ENCODE data around the gene AGAP5. TPM values are rescaled to one million over a fixed set of nuclear protein-coding genes. Genes with fewer than 3 reads are reported as not detected.
A peak's percentile ranks its signal among the peaks of the same experiment; 100 is the strongest.

Gene AGAP5
- total RNA-seq, 2 experiments from 2014 or later: 8.8 to 9.8 TPM

DNA sequence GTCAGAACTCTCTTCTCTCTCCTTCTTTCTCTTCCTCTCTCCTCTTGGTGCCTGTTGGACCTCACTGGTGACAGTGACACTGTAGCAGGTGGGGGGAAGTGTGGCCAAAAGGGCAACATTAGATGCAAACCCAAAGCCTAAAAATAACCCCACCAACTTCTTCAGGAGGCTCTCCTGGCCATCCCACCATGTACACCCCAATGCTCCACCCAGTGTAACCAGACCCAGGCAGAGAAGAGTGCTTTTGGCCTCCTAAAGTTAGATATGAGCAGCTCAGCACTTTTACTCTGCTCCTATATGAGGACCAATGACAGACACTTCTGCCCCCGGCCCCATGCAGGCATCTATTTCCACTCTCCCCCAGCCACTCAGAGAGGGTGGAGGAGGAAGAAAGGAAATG is 62.1 kb downstream of the AGAP5 start:
- ATAC-seq: no peak
- intact Hi-C loops (cut with micrococcal nuclease): no loop called here
- DNase-seq: no peak
- TF ChIP-seq, protein P1, sequence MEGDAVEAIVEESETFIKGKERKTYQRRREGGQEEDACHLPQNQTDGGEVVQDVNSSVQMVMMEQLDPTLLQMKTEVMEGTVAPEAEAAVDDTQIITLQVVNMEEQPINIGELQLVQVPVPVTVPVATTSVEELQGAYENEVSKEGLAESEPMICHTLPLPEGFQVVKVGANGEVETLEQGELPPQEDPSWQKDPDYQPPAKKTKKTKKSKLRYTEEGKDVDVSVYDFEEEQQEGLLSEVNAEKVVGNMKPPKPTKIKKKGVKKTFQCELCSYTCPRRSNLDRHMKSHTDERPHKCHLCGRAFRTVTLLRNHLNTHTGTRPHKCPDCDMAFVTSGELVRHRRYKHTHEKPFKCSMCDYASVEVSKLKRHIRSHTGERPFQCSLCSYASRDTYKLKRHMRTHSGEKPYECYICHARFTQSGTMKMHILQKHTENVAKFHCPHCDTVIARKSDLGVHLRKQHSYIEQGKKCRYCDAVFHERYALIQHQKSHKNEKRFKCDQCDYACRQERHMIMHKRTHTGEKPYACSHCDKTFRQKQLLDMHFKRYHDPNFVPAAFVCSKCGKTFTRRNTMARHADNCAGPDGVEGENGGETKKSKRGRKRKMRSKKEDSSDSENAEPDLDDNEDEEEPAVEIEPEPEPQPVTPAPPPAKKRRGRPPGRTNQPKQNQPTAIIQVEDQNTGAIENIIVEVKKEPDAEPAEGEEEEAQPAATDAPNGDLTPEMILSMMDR (IDR thresholded peaks at IDR 0.05): no peak
- no peaks in the 10 kb centered on the region for H3K9me3 Mint-ChIP-seq
- no peaks in the 10 kb centered on the region for H3K27me3 Mint-ChIP-seq
- H3K36me3 Mint-ChIP-seq (ENCODE audit: low read depth): no peaks in the 10 kb centered on the region
- POLR2A ChIA-PET: no interaction called here
- no peaks in the 10 kb centered on the region for H3K4me1 Mint-ChIP-seq (ENCODE audit: low read depth)
- H3K27ac Mint-ChIP-seq: no peak overlapping the region
- no peak overlapping the region for H3K4me3 Mint-ChIP-seq
- CTCF ChIA-PET: interaction anchor here (0.8 to 1.3 kb wide), 2 partner anchors 8 to 106 kb away, joined by 5 to 8 read pairs; no protein-coding TSS in a partner anchor

DNA sequence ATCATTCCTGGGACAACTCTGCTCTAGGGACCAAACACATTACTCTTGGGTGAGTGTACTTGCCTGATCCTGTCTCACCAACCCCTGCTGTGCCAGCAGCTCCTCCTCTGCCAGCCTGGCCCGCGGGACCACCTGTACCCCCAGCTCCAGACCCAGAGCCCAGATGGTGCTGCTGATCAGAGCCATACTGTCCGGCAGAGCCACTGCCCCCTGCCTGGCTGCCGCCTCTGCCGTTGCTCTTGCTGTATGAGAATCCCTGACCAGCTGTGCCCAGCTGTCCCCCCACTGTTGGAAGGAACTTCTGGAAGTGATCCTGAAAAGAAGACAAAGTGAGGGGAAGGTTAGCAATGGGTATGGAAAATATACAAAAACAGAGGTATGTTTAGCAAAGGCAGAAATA is 63.5 kb downstream of the AGAP5 start:
- ChIA-PET CTCF (interaction anchor here (4.3 kb wide), 1 partner anchor 10 kb away, joined by 25 read pairs; no protein-coding TSS in a partner anchor), POLR2A (no interaction called here)
- no peaks in the 10 kb centered on the region for H3K27me3 Mint-ChIP-seq
- DNase-seq (no peak), ATAC-seq (no peak)
- no peak overlapping the region for H3K27ac Mint-ChIP-seq
- H3K36me3 Mint-ChIP-seq (ENCODE audit: low read depth): no peaks in the 10 kb centered on the region
- TF ChIP-seq, protein P1 (IDR thresholded peaks at IDR 0.05): no peak
- no peak overlapping the region for H3K4me3 Mint-ChIP-seq
- no peaks in the 10 kb centered on the region for H3K4me1 Mint-ChIP-seq (ENCODE audit: low read depth)
- no peaks in the 10 kb centered on the region for H3K9me3 Mint-ChIP-seq
- intact Hi-C loops (cut with micrococcal nuclease): no loop called here

DNA sequence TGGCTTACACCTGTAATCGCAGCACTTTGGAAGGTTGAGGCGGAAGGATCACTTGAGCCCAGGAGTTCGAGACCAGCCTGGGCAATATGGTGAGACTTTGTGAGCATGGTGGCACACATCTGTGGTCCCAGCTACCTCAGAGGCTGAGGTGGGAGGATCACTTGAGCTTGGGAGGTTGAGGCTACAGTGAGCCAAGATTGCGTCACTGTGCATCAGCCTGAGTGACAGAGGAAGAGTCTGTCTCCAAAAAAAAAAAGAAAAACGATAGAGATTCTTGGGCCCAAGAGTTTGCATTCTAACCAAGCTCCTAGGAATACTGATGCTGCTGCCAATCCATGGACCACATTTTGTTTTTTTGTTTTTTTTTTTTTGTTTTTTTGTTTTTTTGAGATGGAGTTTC is 68.7 kb downstream of the AGAP5 start:
- Mint-ChIP-seq H3K4me1 (ENCODE audit: low read depth) (peaks cover 16% of the 10 kb centered on the region), H3K4me3 (no peak overlapping the region), H3K9me3 (no peaks in the 10 kb centered on the region), H3K36me3 (ENCODE audit: low read depth) (peaks cover 5% of the 10 kb centered on the region), H3K27ac (no peak overlapping the region), H3K27me3 (no peaks in the 10 kb centered on the region)
- TF ChIP-seq, protein P1 (IDR thresholded peaks at IDR 0.05): no peak
- DNase-seq (no peak), ATAC-seq (no peak)
- CTCF ChIA-PET: interaction anchor here (1.0 to 3.2 kb wide), 2 partner anchors 15 to 19 kb away, joined by 3 to 17 read pairs; no protein-coding TSS in a partner anchor
- intact Hi-C loops (cut with micrococcal nuclease): no loop called here
- POLR2A ChIA-PET: interaction anchor here (0.9 kb wide), 1 partner anchor 35 kb away, joined by 3 read pairs; no protein-coding TSS in a partner anchor

DNA sequence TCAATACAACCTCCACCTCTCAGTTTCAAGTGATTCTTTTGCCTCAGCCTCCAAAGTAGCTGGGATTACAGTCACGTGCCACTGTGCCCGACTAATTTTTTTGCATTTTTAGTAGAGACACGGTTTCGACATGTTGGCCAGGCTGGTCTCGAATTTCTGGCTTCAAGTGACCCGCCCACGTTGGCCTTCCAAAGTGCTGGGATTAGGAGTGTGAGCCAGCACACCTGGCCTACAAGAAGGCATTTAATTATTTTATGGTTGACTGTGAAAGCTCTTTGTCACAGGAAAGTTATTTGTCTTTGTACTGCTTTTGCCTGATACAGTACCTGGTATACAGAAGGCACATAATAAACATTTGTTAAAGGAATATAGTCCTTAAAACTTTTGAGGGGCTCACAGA is 69.5 kb downstream of the AGAP5 start:
- H3K27ac Mint-ChIP-seq: no peak overlapping the region
- H3K36me3 Mint-ChIP-seq (ENCODE audit: low read depth): peaks cover 5% of the 10 kb centered on the region
- H3K4me1 Mint-ChIP-seq (ENCODE audit: low read depth): peaks cover 16% of the 10 kb centered on the region
- CTCF ChIA-PET: interaction anchor here (0.6 to 3.2 kb wide), 5 partner anchors 16 to 148 kb away, joined by 3 to 17 read pairs (median 4); no protein-coding TSS in a partner anchor
- POLR2A ChIA-PET: no interaction called here
- TF ChIP-seq, protein P1 (IDR thresholded peaks at IDR 0.05): no peak
- ATAC-seq: no peak
- intact Hi-C loops (cut with micrococcal nuclease): no loop called here
- no peaks in the 10 kb centered on the region for H3K27me3 Mint-ChIP-seq
- no peak for DNase-seq
- no peak overlapping the region for H3K4me3 Mint-ChIP-seq
- H3K9me3 Mint-ChIP-seq: no peaks in the 10 kb centered on the region

DNA sequence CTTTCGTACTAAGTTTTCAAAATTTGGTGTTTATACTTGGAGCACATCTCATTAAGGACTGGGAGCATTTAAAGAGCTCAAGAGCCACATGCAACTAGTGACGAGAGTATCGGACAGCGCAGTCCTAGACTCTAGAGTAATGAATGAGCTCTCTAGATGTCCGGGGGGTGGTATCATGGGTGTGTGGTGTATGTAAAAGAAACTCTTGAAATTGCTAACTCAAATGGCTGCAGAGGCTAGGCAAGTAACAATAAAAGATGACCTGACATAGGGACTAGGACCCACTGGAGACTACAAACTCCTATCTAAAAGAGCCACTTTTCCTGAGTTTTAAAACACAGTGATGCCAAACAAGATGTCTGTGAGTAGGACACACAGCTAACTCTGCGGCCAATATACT is 70.6 kb downstream of the AGAP5 start:
- ATAC-seq: no peak

More for the DNA sequence above, 70.6 kb downstream of the AGAP5 start:
- intact Hi-C loops (cut with micrococcal nuclease): no loop called here
- ChIA-PET POLR2A (interaction anchor here (0.6 to 1.3 kb wide), 3 partner anchors 130 to 375 kb away, joined by 3 to 5 read pairs (median 3); partner anchors contain the start of gene MRPS16), CTCF (interaction anchor here (0.9 to 3.2 kb wide), 4 partner anchors 17 to 97 kb away, joined by 3 to 17 read pairs (median 6); no protein-coding TSS in a partner anchor)
- peaks cover 5% of the 10 kb centered on the region for H3K36me3 Mint-ChIP-seq (ENCODE audit: low read depth)
- TF ChIP-seq, protein P1 (IDR thresholded peaks at IDR 0.05): no peak
- H3K27ac Mint-ChIP-seq: peak overlapping the region; percentile 30
- H3K4me1 Mint-ChIP-seq (ENCODE audit: low read depth): peaks cover 16% of the 10 kb centered on the region
- H3K4me3 Mint-ChIP-seq: peak overlapping the region; percentile 93
- no peaks in the 10 kb centered on the region for H3K9me3 Mint-ChIP-seq
- DNase-seq: no peak
- no peaks in the 10 kb centered on the region for H3K27me3 Mint-ChIP-seq
